Stimulated activated naive CD8-positive, alpha-beta T cell treated with anti-CD3 and anti-CD28 coated beads, Interleukin-15, amount 100 ng/mL, for 72 hours (primary cell): ENCODE data around the gene MUC6.
A peak's percentile ranks its signal among the peaks of the same experiment; 100 is the strongest.

Experiments
- ATAC-seq: fragments of 150-1000 bp; cut with Tn5 transposase; 2 replicates; pipeline ENCODE4 v1.10.0; 2021; ENCODE audit warnings: mild to moderate bottlenecking, moderate library complexity
- DNase-seq, 2 donors: peaks; one replicate each; pipeline ENCODE4 v3.0.0; 2021 to 2022
- H3K27ac Mint-ChIP-seq, 2 donors: one replicate each; pipeline ENCODE4 v1.8.0; 2022; ENCODE audit warnings: mild to moderate bottlenecking in 2 of 2, mixed read lengths in 2 of 2, moderate library complexity in 2 of 2
- H3K27me3 Mint-ChIP-seq: one replicate; pipeline ENCODE4 v1.8.0; 2022; ENCODE audit warnings: mixed read lengths
- H3K4me1 Mint-ChIP-seq: one replicate; pipeline ENCODE4 v1.8.0; 2022; ENCODE audit warnings: mild to moderate bottlenecking, mixed read lengths
- H3K4me3 Mint-ChIP-seq, 2 donors: one replicate each; pipeline ENCODE4 v1.8.0; 2022; ENCODE audit warnings: mild to moderate bottlenecking in 2 of 2, mixed read lengths in 2 of 2, moderate library complexity in 1 of 2
- H3K9me3 Mint-ChIP-seq, 2 donors: one replicate each; pipeline ENCODE4 v1.8.0; 2022; ENCODE audit warnings: mixed read lengths in 2 of 2

Gene MUC6

GRCh38 chr11:1048375-1049070 lies 12.0 kb upstream of the MUC6 start:
- DNase-seq (no peak), ATAC-seq (no peak)
- peak overlapping the region in 1 of 2 donors; percentile 62 for H3K27ac Mint-ChIP-seq
- peaks cover 6% of the 10 kb centered on the region for H3K4me1 Mint-ChIP-seq
- H3K27me3 Mint-ChIP-seq: peaks cover 52% of the 10 kb centered on the region
- no peak overlapping the region for H3K4me3 Mint-ChIP-seq
- H3K9me3 Mint-ChIP-seq: no peaks in the 10 kb centered on the region

GRCh38 chr11:1047595-1048156 lies 11.2 kb upstream of the MUC6 start:
- peaks cover 6% of the 10 kb centered on the region for H3K4me1 Mint-ChIP-seq
- DNase-seq: no peak

DNA sequence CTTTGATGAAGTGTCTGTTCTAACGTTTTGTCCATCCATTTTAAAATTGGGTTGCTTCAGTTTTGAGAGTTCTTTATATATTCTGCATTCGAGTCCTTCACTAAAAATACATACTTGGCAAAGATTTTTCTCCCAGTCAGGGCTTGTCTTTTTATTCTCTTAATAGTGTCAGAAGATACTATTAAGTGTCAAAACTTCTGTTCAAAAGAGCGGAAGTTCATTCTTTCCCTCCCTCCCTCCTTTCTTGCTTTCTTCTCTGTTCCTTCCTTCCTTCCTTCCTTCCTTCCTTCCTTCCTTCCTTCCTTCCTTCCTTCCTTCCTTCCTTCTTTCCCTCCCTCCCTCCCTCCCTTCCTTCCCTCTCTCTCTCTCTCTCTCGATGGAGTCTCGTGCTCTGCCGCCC lies 7.6 kb upstream of the MUC6 start:
- Mint-ChIP-seq H3K4me3 (no peak overlapping the region), H3K27ac (no peak overlapping the region), H3K4me1 (no peaks in the 10 kb centered on the region), H3K27me3 (peaks cover 34% of the 10 kb centered on the region), H3K9me3 (no peaks in the 10 kb centered on the region)
- DNase-seq: no peak
- ATAC-seq: no peak

More at GRCh38 chr11:1047595-1048156, 11.2 kb upstream of the MUC6 start:
- no peak overlapping the region for H3K4me3 Mint-ChIP-seq
- no peak overlapping the region for H3K27ac Mint-ChIP-seq
- H3K27me3 Mint-ChIP-seq: peaks cover 52% of the 10 kb centered on the region
- no peaks in the 10 kb centered on the region for H3K9me3 Mint-ChIP-seq
- ATAC-seq: no peak

DNA sequence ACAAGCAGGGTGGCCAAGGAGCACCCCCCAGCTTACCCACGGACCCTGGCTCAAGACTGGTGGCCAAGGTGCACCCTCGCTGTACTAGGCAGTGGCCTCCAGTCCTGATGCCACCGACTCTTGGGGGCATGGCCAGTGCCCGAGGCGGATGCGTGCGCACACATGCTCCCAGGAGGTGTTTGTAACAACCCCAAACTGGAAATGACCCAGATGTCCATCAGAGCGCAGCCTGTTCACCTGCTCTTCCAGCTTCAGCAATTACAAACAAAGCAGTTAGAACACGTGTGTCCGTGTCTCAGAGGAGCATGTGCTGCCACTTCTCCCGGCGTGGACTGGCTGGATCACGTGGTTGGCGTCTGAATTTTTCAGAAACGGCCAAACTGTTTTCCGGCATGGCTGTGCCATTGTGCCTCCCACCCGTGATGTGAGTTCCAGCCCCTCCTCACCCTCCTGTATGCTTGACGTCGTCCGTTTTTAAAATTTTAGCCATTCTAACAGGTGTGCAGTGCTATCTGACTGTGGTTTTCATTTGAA lies 7.1 kb upstream of the MUC6 start:
- Mint-ChIP-seq H3K4me3 (no peak overlapping the region), H3K27ac (no peak overlapping the region), H3K9me3 (no peaks in the 10 kb centered on the region), H3K27me3 (peaks cover 28% of the 10 kb centered on the region), H3K4me1 (no peaks in the 10 kb centered on the region)
- DNase-seq (no peak), ATAC-seq (no peak)

DNA sequence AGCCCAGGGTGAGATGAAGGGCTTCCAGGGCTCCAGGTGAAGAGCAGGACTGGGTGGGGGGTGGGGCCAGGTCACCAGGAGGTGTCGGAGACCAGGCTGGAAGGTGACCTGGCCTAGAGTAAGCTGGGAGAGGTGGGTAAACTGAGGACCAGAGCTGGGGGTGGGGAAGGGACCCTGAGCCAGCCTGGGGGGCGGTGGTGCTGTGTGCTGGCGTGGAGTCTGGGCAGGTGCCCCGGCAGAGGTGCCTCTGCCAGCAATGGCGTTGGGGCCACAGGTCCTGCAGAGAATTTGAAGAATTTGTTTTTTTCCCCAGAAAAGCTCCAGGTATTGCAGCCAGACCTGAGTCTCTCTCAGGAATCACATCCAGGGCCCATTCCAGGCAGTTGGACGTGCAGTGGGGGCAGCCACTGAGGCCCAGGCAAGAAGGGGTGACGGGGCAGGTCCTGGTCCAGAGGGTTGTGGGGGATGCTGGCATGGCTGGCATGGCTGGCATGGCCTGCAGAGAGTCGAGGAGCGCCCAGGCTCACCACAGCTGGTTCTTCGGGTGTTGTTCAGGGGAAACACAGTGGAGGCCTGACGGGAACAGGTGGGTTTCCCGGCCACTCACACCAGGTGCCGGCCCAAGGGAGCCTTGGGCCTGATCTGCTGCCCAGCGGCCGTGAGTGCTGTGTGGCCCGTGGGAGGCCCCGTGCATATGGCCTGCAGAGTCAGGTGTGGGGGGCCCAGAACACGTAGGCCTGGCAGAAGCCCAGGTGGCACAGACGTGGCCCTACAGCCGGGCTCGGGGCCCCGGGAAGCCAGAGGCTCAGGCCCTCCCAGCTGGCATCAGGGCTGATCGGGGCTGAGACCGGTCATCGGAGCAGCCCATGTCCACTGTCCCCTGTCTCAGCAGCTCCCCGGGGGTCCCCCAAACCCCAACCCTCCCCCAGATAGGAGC lies 6.4 kb upstream of the MUC6 start:
- Mint-ChIP-seq H3K9me3 (no peaks in the 10 kb centered on the region), H3K27me3 (peaks cover 21% of the 10 kb centered on the region), H3K27ac (no peak overlapping the region), H3K4me1 (no peaks in the 10 kb centered on the region), H3K4me3 (no peak overlapping the region)
- DNase-seq (no peak), ATAC-seq (no peak)

- Mint-ChIP-seq H3K9me3 (no peaks in the 10 kb centered on the region), H3K4me1 (no peaks in the 10 kb centered on the region), H3K27me3 (peaks cover 13% of the 10 kb centered on the region), H3K4me3 (no peak overlapping the region), H3K27ac (no peak overlapping the region)
- ATAC-seq (no peak), DNase-seq (no peak)
These were observed 5.6 kb upstream of the MUC6 start for GRCh38 chr11:1041936-1042608.

DNA sequence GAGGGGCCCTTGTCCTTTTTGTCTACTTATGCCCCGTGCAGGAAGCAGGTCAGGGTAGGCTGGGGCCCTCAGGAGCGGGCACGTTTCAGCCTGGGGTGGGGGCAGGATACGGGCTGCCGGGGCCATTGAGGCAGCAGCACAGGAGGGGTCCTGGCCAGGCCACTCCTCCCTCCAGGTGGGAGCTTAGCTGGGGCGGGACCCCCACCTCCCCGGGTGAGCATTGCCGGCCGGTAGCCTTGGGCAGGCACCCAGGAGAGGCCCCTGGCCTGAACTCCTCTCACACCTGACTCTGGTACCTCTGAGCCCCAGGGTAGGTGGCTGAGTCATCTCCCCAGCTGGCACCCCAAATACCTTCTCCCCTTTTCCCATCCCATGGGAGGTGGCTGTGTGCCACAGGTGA lies 5.0 kb upstream of the MUC6 start:
- DNase-seq (no peak), ATAC-seq (no peak)
- Mint-ChIP-seq H3K4me1 (no peaks in the 10 kb centered on the region), H3K27ac (no peak overlapping the region), H3K27me3 (peaks cover 7% of the 10 kb centered on the region), H3K9me3 (no peaks in the 10 kb centered on the region), H3K4me3 (no peak overlapping the region)

DNA sequence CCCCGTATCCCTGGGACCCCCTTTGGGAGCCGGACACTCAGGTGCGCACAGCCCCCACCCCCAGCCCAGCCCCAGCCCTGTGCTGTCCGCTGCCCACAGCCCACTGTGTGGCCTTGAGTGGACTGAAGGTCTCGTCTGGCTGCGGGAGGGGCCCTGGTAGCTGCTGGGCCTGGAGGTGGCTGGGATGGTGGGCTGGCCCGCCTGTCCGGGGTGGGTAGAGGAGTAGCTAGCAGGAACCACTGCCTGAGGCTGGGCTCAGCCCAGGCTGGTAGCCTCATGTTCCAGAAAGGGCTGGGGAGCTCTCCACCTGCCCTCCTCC lies 4.6 kb upstream of the MUC6 start:
- no peak for ATAC-seq
- H3K27ac Mint-ChIP-seq: no peak overlapping the region
- DNase-seq: no peak
- H3K27me3 Mint-ChIP-seq: peaks cover 7% of the 10 kb centered on the region
- H3K4me3 Mint-ChIP-seq: no peak overlapping the region
- H3K9me3 Mint-ChIP-seq: no peaks in the 10 kb centered on the region
- H3K4me1 Mint-ChIP-seq: no peaks in the 10 kb centered on the region

DNA sequence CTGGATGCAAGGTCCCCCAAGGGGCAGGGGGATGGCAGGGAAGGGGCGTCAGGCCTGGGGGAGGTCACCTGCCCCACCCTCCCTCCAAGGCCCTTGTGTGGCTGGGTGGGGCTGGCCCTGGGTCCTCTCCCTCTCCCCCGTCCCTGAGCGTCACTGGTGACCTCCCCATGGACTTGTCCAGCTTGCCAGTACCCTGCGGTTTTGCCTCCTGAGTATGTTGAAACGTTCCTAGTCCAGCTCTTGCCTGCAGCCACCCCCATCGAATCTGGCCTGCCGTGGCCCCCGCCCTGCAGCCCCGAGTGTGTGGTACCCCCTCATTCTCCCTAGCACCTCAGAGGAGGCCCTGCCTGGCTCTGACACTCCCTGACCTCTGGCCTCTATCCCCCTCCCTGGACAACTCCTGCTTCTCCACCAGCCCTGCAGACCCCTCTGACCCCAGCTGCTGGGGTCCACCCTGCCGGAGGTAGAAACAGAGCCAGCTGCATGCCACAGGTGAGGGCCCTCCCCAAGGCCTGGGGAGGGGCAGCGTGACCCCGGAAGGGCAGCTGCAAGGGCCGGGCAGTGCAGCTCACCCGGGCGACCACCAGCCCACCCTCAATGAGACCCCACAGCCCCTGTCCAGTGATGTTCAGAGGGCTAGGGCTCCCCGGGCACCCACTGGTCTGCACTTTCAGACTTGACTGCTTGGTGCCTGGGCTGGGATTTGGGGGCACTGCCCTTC lies 4.1 kb upstream of the MUC6 start:
- DNase-seq (no peak), ATAC-seq (peak; percentile 11)
- H3K27ac Mint-ChIP-seq: no peak overlapping the region
- H3K4me1 Mint-ChIP-seq: no peaks in the 10 kb centered on the region
- H3K9me3 Mint-ChIP-seq: no peaks in the 10 kb centered on the region
- peaks cover 7% of the 10 kb centered on the region for H3K27me3 Mint-ChIP-seq
- H3K4me3 Mint-ChIP-seq: no peak overlapping the region

DNA sequence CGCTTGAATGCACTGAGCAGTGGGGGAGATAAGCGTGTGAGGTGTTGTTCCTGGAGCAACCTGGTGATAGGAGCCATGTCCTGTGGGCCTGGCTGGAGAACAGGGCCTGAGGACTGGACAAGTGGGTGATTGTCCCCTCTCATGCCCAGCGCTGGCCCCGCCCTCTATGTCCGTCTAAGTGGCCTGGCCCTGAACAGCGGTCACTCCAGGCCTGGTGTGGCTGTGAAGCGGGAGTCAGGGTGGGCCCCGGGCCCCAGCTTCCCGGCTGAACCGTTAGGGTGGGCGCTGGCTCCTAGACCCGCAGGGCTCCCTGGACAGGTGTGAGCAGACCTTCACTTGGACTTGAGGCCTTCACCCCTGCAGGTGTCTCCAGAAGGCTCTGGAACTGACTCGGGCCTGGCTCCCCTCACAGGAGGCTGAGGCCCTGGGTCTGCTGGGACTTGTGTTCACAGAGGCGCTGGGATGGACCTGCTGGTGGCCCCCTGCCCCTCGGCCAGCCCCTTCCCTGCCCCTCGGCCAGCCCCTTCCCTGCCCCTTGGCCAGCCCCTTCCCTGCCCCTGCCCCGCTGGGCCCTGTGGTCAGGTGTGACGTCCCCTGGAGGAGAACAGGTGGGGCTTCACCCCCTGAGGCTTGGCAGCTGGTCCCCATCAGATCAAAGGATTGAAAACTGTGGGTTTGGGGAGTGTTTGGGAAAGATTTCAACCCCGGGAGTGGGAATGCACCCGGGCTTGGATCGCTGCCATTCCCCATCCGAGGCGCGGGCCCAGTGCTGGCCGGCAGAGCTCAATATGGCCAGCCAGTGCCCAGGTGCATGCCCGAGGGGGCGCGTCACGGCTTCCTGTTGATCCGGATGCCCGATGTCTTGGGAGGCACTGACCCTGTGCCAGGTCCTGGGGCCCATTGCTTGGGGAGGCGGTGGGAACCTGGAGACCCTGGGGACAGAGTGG lies 3.2 kb upstream of the MUC6 start:
- no peaks in the 10 kb centered on the region for H3K4me1 Mint-ChIP-seq
- no peak overlapping the region for H3K4me3 Mint-ChIP-seq
- peaks cover 6% of the 10 kb centered on the region for H3K27me3 Mint-ChIP-seq
- H3K9me3 Mint-ChIP-seq: no peaks in the 10 kb centered on the region
- no peak for ATAC-seq
- no peak overlapping the region for H3K27ac Mint-ChIP-seq
- no peak for DNase-seq

GRCh38 chr11:1038921-1039320 lies 2.4 kb upstream of the MUC6 start:
- ATAC-seq (no peak), DNase-seq (no peak)
- Mint-ChIP-seq H3K27me3 (no peaks in the 10 kb centered on the region), H3K4me1 (no peaks in the 10 kb centered on the region), H3K9me3 (no peaks in the 10 kb centered on the region), H3K27ac (no peak overlapping the region), H3K4me3 (no peak overlapping the region)

DNA sequence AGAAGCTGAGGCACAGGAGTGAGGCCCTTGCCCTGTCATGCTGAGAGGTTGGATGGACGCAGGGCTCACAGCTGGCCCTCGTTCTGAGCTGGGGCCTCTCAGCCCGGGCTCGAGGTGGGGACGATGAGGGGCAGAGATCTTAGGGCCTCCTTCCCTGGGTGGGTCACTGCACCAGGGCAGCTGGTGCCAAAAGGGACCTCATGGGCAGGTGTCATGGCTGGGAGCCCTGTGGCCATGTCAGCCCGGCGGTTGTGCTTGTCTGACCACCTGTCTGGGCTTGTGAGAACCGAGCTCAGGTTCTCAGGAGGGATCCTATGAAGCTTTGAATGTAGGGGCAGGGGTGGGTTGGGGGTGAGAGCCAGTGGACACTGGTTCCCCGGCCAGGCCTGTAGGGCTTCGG lies 1.8 kb upstream of the MUC6 start:
- ATAC-seq: no peak
- DNase-seq: no peak
- H3K27ac Mint-ChIP-seq: no peak overlapping the region
- no peaks in the 10 kb centered on the region for H3K9me3 Mint-ChIP-seq
- no peaks in the 10 kb centered on the region for H3K4me1 Mint-ChIP-seq
- no peaks in the 10 kb centered on the region for H3K27me3 Mint-ChIP-seq
- H3K4me3 Mint-ChIP-seq: no peak overlapping the region

GRCh38 chr11:1037506-1038055 lies 1.1 kb upstream of the MUC6 start:
- H3K4me1 Mint-ChIP-seq: no peaks in the 10 kb centered on the region
- no peak overlapping the region for H3K4me3 Mint-ChIP-seq
- no peak for ATAC-seq

DNA sequence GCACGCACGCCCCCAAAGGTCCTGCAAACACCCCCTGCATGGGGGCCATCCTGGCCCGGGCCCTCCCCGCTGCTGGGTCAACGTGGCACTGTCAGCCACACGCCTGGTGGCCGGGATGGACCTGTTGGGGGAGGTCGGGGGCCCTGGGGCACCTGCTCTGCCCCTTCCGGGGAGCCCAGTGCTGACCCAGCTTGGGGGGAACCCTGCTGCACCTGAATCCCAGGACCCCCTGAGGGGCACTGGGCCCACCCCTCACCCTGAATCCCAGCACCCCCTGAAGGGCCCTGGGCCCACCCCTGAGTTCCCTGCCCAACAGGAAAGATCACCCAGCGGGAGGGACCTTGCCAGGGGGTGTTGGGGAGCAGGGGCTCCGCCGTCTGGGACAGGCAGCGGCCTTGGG lies 413 bp upstream of the MUC6 start:
- H3K4me3 Mint-ChIP-seq: no peak overlapping the region
- DNase-seq: no peak
- peaks cover 0 to 7% of the 10 kb centered on the region in 2 donors for H3K9me3 Mint-ChIP-seq
- no peaks in the 10 kb centered on the region for H3K4me1 Mint-ChIP-seq
- ATAC-seq: peak; percentile 5
- no peak overlapping the region for H3K27ac Mint-ChIP-seq
- H3K27me3 Mint-ChIP-seq: no peaks in the 10 kb centered on the region

More at GRCh38 chr11:1037506-1038055, 1.1 kb upstream of the MUC6 start:
- Mint-ChIP-seq H3K27me3 (no peaks in the 10 kb centered on the region), H3K9me3 (peaks cover 0 to 1% of the 10 kb centered on the region in 2 donors), H3K27ac (no peak overlapping the region)
- no peak for DNase-seq
